GM23338 (cell line): ENCODE results near the gene SH3BP4. TPM values are rescaled to one million over a fixed set of nuclear protein-coding genes. Genes with fewer than 3 reads are reported as not detected.

Experiments used
- ATAC-seq: fragments of 200-7000 bp; cut with Tn5 transposase; 3 replicates; pipeline ENCODE4 v1.9.1; 2020
- DNase-seq: peaks from one replicate; pipeline ENCODE4 v3.0.0-alpha.2; 2015; ENCODE audit warnings: low spot score
- H2AFZ ChIP-seq: fragments of 200-600 bp; sonication (generic); 2 replicates; pipeline ENCODE4 v1.8.0; 2016; ENCODE audit warnings: antibody characterized with exemption, mild to moderate bottlenecking, moderate library complexity
- H3F3A ChIP-seq: fragments of 200-600 bp; sonication (generic); replicated peaks from 2 replicates; pipeline ENCODE4 v1.8.0; 2017; ENCODE audit warnings: antibody characterized with exemption, mixed run types, low read depth
- H3K27ac ChIP-seq: fragments of 200-600 bp; sonication (generic); 2 replicates; pipeline ENCODE4 v1.6.1; 2016; ENCODE audit warnings: low read depth
- H3K27me3 ChIP-seq: fragments of 200-600 bp; sonication (generic); 2 replicates; pipeline ENCODE4 v1.8.0; 2016; ENCODE audit warnings: mild to moderate bottlenecking, mixed run types, moderate library complexity; ENCODE audit not compliant: insufficient read depth
- H3K36me3 ChIP-seq: fragments of 200-600 bp; sonication (generic); 2 replicates; pipeline ENCODE4 v1.8.0; 2016; ENCODE audit warnings: mild to moderate bottlenecking; ENCODE audit not compliant: insufficient read depth
- H3K4me1 ChIP-seq: fragments of 200-600 bp; sonication (generic); 2 replicates; pipeline ENCODE4 v1.8.0; 2016; ENCODE audit warnings: mild to moderate bottlenecking, moderate library complexity; ENCODE audit not compliant: insufficient read depth
- H3K4me2 ChIP-seq: fragments of 200-600 bp; sonication (generic); 2 replicates; pipeline ENCODE4 v1.7.1; 2017; ENCODE audit warnings: mixed run types
- H3K4me3 ChIP-seq: fragments of 200-600 bp; sonication (generic); 2 replicates; pipeline ENCODE4 v1.6.1; 2016; ENCODE audit warnings: mixed run types
- H3K79me2 ChIP-seq: fragments of 200-600 bp; sonication (generic); replicated peaks from 2 replicates; pipeline ENCODE4 v1.8.0; 2017; ENCODE audit warnings: mild to moderate bottlenecking; ENCODE audit not compliant: insufficient read depth
- H3K9me2 ChIP-seq: fragments of 200-600 bp; sonication (generic); 2 replicates; pipeline ENCODE4 v1.8.0; 2017; ENCODE audit not compliant: insufficient read depth
- H4K20me1 ChIP-seq: fragments of 200-600 bp; sonication (generic); replicated peaks from 2 replicates; pipeline ENCODE4 v1.8.0; 2017; ENCODE audit warnings: mild to moderate bottlenecking; ENCODE audit not compliant: insufficient read depth
- H3K27ac Mint-ChIP-seq: 2 replicates; pipeline ENCODE4 v1.8.0; 2020; ENCODE audit warnings: inconsistent platforms, mild to moderate bottlenecking, moderate library complexity, mixed read lengths
- H3K27me3 Mint-ChIP-seq: 3 replicates; pipeline ENCODE4 v1.8.0; 2022; ENCODE audit warnings: low read depth, mild to moderate bottlenecking, moderate library complexity, mixed read lengths, inconsistent platforms; ENCODE audit not compliant: insufficient read depth, poor library complexity
- H3K36me3 Mint-ChIP-seq: 3 replicates; pipeline ENCODE4 v1.8.0; 2021; ENCODE audit warnings: low read depth, mild to moderate bottlenecking, inconsistent platforms, moderate library complexity, mixed read lengths
- H3K4me1 Mint-ChIP-seq: 3 replicates; pipeline ENCODE4 v1.8.0; 2020; ENCODE audit warnings: mild to moderate bottlenecking, inconsistent platforms, mixed read lengths
- H3K4me3 Mint-ChIP-seq: 3 replicates; pipeline ENCODE4 v1.8.0; 2021; ENCODE audit warnings: moderate library complexity, mild to moderate bottlenecking, inconsistent platforms, mixed read lengths
- H3K9me3 Mint-ChIP-seq: 3 replicates; pipeline ENCODE4 v1.8.0; 2020; ENCODE audit warnings: moderate library complexity, mild to moderate bottlenecking, inconsistent platforms, mixed read lengths
- CREB1 ChIP-seq: fragments of 250-450 bp; sonication (Bioruptor Pico); IDR thresholded peaks from 2 replicates; pipeline ENCODE4 v1.5.0; 2020; ENCODE audit warnings: low read depth, mild to moderate bottlenecking, moderate library complexity
- CTCF ChIP-seq, 2 experiments: fragments of 200-600 bp in 1 of 2; sonication (generic) in 1 of 2; conservative IDR thresholded peaks; 2 replicates each; pipeline versions ENCODE4 v1.5.1 to v1.6.1; 2016 to 2017; ENCODE audit warnings: antibody characterized with exemption in 2 of 2, low read depth in 2 of 2, mild to moderate bottlenecking in 2 of 2, moderate library complexity in 1 of 2
- EZH2phosphoT487 ChIP-seq: fragments of 200-600 bp; sonication (generic); IDR thresholded peaks from one replicate; pipeline ENCODE4 v1.8.1; 2018; ENCODE audit warnings: antibody characterized with exemption; ENCODE audit not compliant: unreplicated experiment
- JUNB ChIP-seq: IDR thresholded peaks from one replicate; pipeline ENCODE4 v1.6.1; 2016; ENCODE audit warnings: antibody characterized with exemption; ENCODE audit not compliant: unreplicated experiment
- POLR2AphosphoS5 ChIP-seq: IDR thresholded peaks from 2 replicates; pipeline ENCODE4 v1.6.1; 2016; ENCODE audit warnings: antibody characterized with exemption, low read depth
- ZNF462 ChIP-seq: fragments of 250-450 bp; sonication (Bioruptor Pico); IDR thresholded peaks from 2 replicates; pipeline ENCODE4 v1.5.0; 2020; ENCODE audit warnings: mild to moderate bottlenecking, moderate library complexity
- long read RNA-seq: library from polyadenylated mRNA; unstranded; transcript quantifications from one replicate; pipeline ENCODE4 v2.0.0, GENCODE V29; 2020; ENCODE audit not compliant: unreplicated experiment
- polyA plus RNA-seq: library from polyadenylated mRNA; unstranded; fragments of >200 nt; fragmentation: Nextera tagmentation; extraction: Ambion mirVana; gene quantifications from 2 replicates; pipeline ENCODE4 v1.2.1, GENCODE V29; 2016
- total RNA-seq: library from RNA; depleted of rRNA; stranded (reverse); fragments of >200 nt; shearing (Covaris generic); gene quantifications from 2 replicates; pipeline ENCODE4 v1.2.3, GENCODE V29; 2014; rRNA removed

Gene SH3BP4
- total RNA-seq: 50.9 and 57.6 TPM in 2 replicates
- polyA plus RNA-seq: 15.1 and 15.6 TPM in 2 replicates
- long read RNA-seq, full-length matches to known transcripts: 1 of 3 reads
- long read RNA-seq, partial matches to known transcripts: 2 of 3 reads
- long read RNA-seq, other reads (novel, unspliced or antisense): 0 of 3 reads

- H3K36me3 Mint-ChIP-seq: peaks cover 5% of the 10 kb centered on the region; the same call in 2 of the 3 replicates
- H3K4me1 Mint-ChIP-seq: peaks cover 43% of the 10 kb centered on the region
- peak; percentile 46; the same call in 1 of the 2 replicates for TF ChIP-seq POLR2AphosphoS5
- TF ChIP-seq CREB1 (CRISPR knock-in tag): no peak
- Histone ChIP-seq H3K4me1 (peaks cover 42% of the 10 kb centered on the region), H4K20me1 (0 out of 2 replicates have a peak, but pooled peaks cover 9% of the 10 kb centered on the region), H3F3A (no peaks in the 10 kb centered on the region), H3K27ac (no peak within 1 kb of the TSS), H3K4me2 (peak within 1 kb of the TSS; percentile 96), H3K4me3 (peak within 1 kb of the TSS; percentile 91), H2AFZ (peak within 1 kb of the TSS; percentile 78; the same call in 1 of the 2 replicates), H3K9me2 (no peaks in the 10 kb centered on the region), H3K27me3 (peaks cover 37% of the 10 kb centered on the region), H3K79me2 (peaks cover 44% of the 10 kb centered on the region), H3K36me3 (no peaks in the 10 kb centered on the region)
- DNase-seq (peak; percentile 85), ATAC-seq (peak; percentile 74)
- H3K27ac Mint-ChIP-seq: no peak within 1 kb of the TSS
- no peaks in the 10 kb centered on the region for H3K9me3 Mint-ChIP-seq
- peak within 1 kb of the TSS; percentile 87 for H3K4me3 Mint-ChIP-seq
- peaks cover 21% of the 10 kb centered on the region for H3K27me3 Mint-ChIP-seq
Observed at GRCh38 chr2:234951664-234952269, at the start of gene SH3BP4. Gene SH3BP4 (plus strand): TSS chr2:234952017. CDS start chr2:235035003, 82,986 bp downstream.

GRCh38 chr2:234904785-234905184, 47.0 kb upstream of the SH3BP4 start:
- Histone ChIP-seq H3K4me2 (no peak overlapping the region), H3K79me2 (no peaks in the 10 kb centered on the region), H3K27me3 (no peaks in the 10 kb centered on the region), H3F3A (no peaks in the 10 kb centered on the region), H3K4me3 (no peak overlapping the region), H3K27ac (no peak overlapping the region), H4K20me1 (no peaks in the 10 kb centered on the region), H3K4me1 (no peaks in the 10 kb centered on the region), H2AFZ (no peak overlapping the region), H3K9me2 (no peaks in the 10 kb centered on the region), H3K36me3 (no peaks in the 10 kb centered on the region)
- no peak for TF ChIP-seq EZH2phosphoT487
- no peak for TF ChIP-seq JUNB
- no peak for TF ChIP-seq ZNF462 (CRISPR knock-in tag)
- no peak for TF ChIP-seq CTCF (conservative IDR thresholded peaks at IDR 0.05; ENCODE audit: low read depth in 2 of 2)
- Mint-ChIP-seq H3K36me3 (no peaks in the 10 kb centered on the region), H3K9me3 (no peaks in the 10 kb centered on the region; the same call in 2 of the 3 replicates), H3K4me1 (peaks cover 3% of the 10 kb centered on the region; the same call in 1 of the 3 replicates), H3K4me3 (no peak overlapping the region), H3K27ac (no peak overlapping the region), H3K27me3 (peaks cover 11% of the 10 kb centered on the region)
- DNase-seq (no peak), ATAC-seq (no peak)
